Measurements from ENCODE around the gene CEP131. TPM values are rescaled to one million over a fixed set of nuclear protein-coding genes. Genes with fewer than 3 reads are reported as not detected.

CEP131 gene
- polyA plus RNA-seq, 1 donor from 2014 or later: 21.3 TPM

DNA sequence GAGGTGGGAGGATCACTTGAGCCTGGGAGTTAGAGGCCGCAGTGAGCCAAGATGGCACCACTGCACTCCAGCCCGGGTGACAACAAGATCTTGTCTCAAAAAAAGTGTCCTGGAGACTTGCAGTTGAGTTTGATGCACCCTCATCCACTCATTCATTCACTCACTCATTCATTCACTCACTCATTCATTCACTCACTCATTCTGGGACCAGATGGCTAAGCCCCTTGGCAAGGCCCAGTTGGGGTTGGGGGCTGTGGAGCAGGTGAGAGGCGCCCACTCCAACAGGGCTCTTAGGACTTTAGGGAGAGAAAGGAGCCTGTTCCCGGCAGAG lies 55.6 kb downstream of the CEP131 start:
- Histone ChIP-seq H3K27ac (ENCODE audit: low read length) (no peak overlapping the region), H3K4me2 (ENCODE audit: low read length) (no peak overlapping the region), H3K4me3 (ENCODE audit: low read length) (peak overlapping the region; percentile 68), H3K9ac (ENCODE audit: low read length) (no peak overlapping the region), H4K20me1 (ENCODE audit: insufficient read depth) (no peaks in the 10 kb centered on the region), H3K79me2 (replicated peaks; ENCODE audit: insufficient read depth, low read length) (no peaks in the 10 kb centered on the region), H3K36me3 (ENCODE audit: insufficient read depth, low read length) (no peaks in the 10 kb centered on the region), H3K9me3 (ENCODE audit: low read length) (no peaks in the 10 kb centered on the region), H3K9me2 (ENCODE audit: insufficient read depth, low read length) (no peaks in the 10 kb centered on the region), H2AFZ (ENCODE audit: low read depth, low read length) (no peak overlapping the region), H3K27me3 (ENCODE audit: insufficient read depth, low read depth, low read length) (no peaks in the 10 kb centered on the region), H3F3A (ENCODE audit: insufficient read depth, low read length, poor library complexity, severe bottlenecking) (no peaks in the 10 kb centered on the region)
- no peak for TF ChIP-seq POLR2AphosphoS5 (IDR thresholded peaks at IDR 0.05)
- TF ChIP-seq EP300 (conservative IDR thresholded peaks at IDR 0.05; ENCODE audit: poor library complexity, severe bottlenecking): no peak
- TF ChIP-seq EZH2 (IDR thresholded peaks at IDR 0.05; ENCODE audit: borderline replicate concordance, insufficient read depth, low read length, poor library complexity, severe bottlenecking): no peak
- no peak for TF ChIP-seq TAF1 (IDR thresholded peaks at IDR 0.05; ENCODE audit: low read depth)
- TF ChIP-seq MXI1 (conservative IDR thresholded peaks at IDR 0.05; ENCODE audit: poor library complexity, severe bottlenecking): no peak
- no peak for TF ChIP-seq REST (IDR thresholded peaks at IDR 0.05; ENCODE audit: borderline replicate concordance)
- TF ChIP-seq CTCF (IDR thresholded peaks at IDR 0.05; ENCODE audit: poor library complexity, severe bottlenecking): no peak
- no peak for TF ChIP-seq RAD21 (conservative IDR thresholded peaks at IDR 0.05)
- no peak for TF ChIP-seq SMC3 (conservative IDR thresholded peaks at IDR 0.05; ENCODE audit: poor library complexity)

- H3K4me2 ChIP-seq (ENCODE audit: low read length): peak within 1 kb of the TSS; percentile 70
- no peaks in the 10 kb centered on the region for H3K9me3 ChIP-seq (ENCODE audit: low read length)
- H3F3A ChIP-seq (ENCODE audit: insufficient read depth, low read length, poor library complexity, severe bottlenecking): no peaks in the 10 kb centered on the region
- no peak for TF ChIP-seq MXI1 (conservative IDR thresholded peaks at IDR 0.05; ENCODE audit: poor library complexity, severe bottlenecking)
- TF ChIP-seq EZH2 (IDR thresholded peaks at IDR 0.05; ENCODE audit: borderline replicate concordance, insufficient read depth, low read length, poor library complexity, severe bottlenecking): no peak
- TF ChIP-seq POLR2AphosphoS5 (IDR thresholded peaks at IDR 0.05): no peak
- no peak for TF ChIP-seq SMC3 (conservative IDR thresholded peaks at IDR 0.05; ENCODE audit: poor library complexity)
- TF ChIP-seq CTCF (IDR thresholded peaks at IDR 0.05; ENCODE audit: poor library complexity, severe bottlenecking): no peak
- H3K4me3 ChIP-seq (ENCODE audit: low read length): peak within 1 kb of the TSS; percentile 80
- H3K36me3 ChIP-seq (ENCODE audit: insufficient read depth, low read length): no peaks in the 10 kb centered on the region
- no peaks in the 10 kb centered on the region for H3K9me2 ChIP-seq (ENCODE audit: insufficient read depth, low read length)
- H2AFZ ChIP-seq (ENCODE audit: low read depth, low read length): peak within 1 kb of the TSS; percentile 40
- peak within 1 kb of the TSS; percentile 78 for H3K9ac ChIP-seq (ENCODE audit: low read length)
- no peaks in the 10 kb centered on the region for H4K20me1 ChIP-seq (ENCODE audit: insufficient read depth)
- H3K27ac ChIP-seq (ENCODE audit: low read length): peak within 1 kb of the TSS; percentile 44
- no peaks in the 10 kb centered on the region for H3K27me3 ChIP-seq (ENCODE audit: insufficient read depth, low read depth, low read length)
- H3K79me2 ChIP-seq (replicated peaks; ENCODE audit: insufficient read depth, low read length): no peaks in the 10 kb centered on the region
Measured at GRCh38 chr17:81166033-81166492, 56.7 kb downstream of the CEP131 start, which contains the start of gene AATK. TSS of gene AATK (minus strand) at chr17:81166221. CDS start at chr17:81165992, 229 bp downstream.
